B cell (primary cell): ENCODE data around the gene GDPD4. TPM values are rescaled to one million over a fixed set of nuclear protein-coding genes. Genes with fewer than 3 reads are reported as not detected.

Experiments used
- ATAC-seq: fragments of 200-7000 bp; cut with Tn5 transposase; one replicate; pipeline ENCODE4 v1.10.0; 2021; ENCODE audit warnings: low read depth, mild to moderate bottlenecking, moderate number of reproducible peaks, moderate library complexity
- CTCF ChIA-PET: fragments of 350-600 bp; sonication (Branson Sonifier 250); formaldehyde crosslinking; loops from one replicate; lab custom pipeline; 2021; ENCODE audit warnings: antibody characterized with exemption, inconsistent platforms; lab: Charles Lee
- POLR2A ChIA-PET: fragments of 350-600 bp; sonication (Branson Sonifier 250); formaldehyde crosslinking; loops from one replicate; lab custom pipeline; 2021; ENCODE audit warnings: antibody characterized with exemption; lab: Charles Lee
- DNase-seq: peaks from one replicate; pipeline ENCODE4 v3.0.0; 2013
- H2AFZ ChIP-seq: 2 replicates; pipeline ENCODE4 v1.6.1; 2012; ENCODE audit warnings: mild to moderate bottlenecking, low read depth, low read length; ENCODE audit not compliant: insufficient read depth, poor library complexity, severe bottlenecking
- H3K27ac ChIP-seq, 2 donors: 1 replicate in 1 of 2; 2 replicates in 1 of 2; pipeline ENCODE4 v1.5.1; 2012 to 2013; ENCODE audit warnings: low read length in 2 of 2, mild to moderate bottlenecking in 2 of 2, moderate library complexity in 1 of 2
- H3K27me3 ChIP-seq, 4 experiments: fragments of 200-600 bp in 1 of 4; sonication (generic) in 1 of 4; replicated peaks in 1 of 4; 1 replicate in 2 of 4; 2 replicates in 2 of 4; pipeline versions ENCODE4 v1.6.1 to v1.7.0; 2013 to 2016; ENCODE audit warnings: low read length in 3 of 4, mild to moderate bottlenecking in 2 of 4, mixed read lengths in 1 of 4, moderate library complexity in 1 of 4; ENCODE audit not compliant: insufficient read depth in 4 of 4, control insufficient read depth in 3 of 4; ENCODE audit errors: control extremely low read depth in 1 of 4
- H3K36me3 ChIP-seq, 2 experiments: replicated peaks in 1 of 2; 1 replicate in 1 of 2; 2 replicates in 1 of 2; pipeline versions ENCODE4 v1.6.1 to v1.7.1; 2013; ENCODE audit warnings: low read length in 1 of 2; ENCODE audit not compliant: insufficient read depth in 2 of 2, control insufficient read depth in 1 of 2; ENCODE audit errors: control extremely low read depth in 1 of 2, extremely low read depth in 1 of 2
- H3K4me1 ChIP-seq, 2 donors: fragments of 200-600 bp in 1 of 2; sonication (generic) in 1 of 2; 1 replicate in 1 of 2; 2 replicates in 1 of 2; pipeline versions ENCODE4 v1.5.1 to v1.6.1; 2013 to 2017; ENCODE audit warnings: low read length in 2 of 2; ENCODE audit not compliant: control insufficient read depth in 2 of 2, insufficient read depth in 2 of 2
- H3K4me2 ChIP-seq: replicated peaks from 2 replicates; pipeline ENCODE3; 2012; ENCODE audit warnings: mild to moderate bottlenecking, low read depth, low read length; ENCODE audit not compliant: poor library complexity, severe bottlenecking
- H3K4me3 ChIP-seq, 5 experiments: fragments of 200-600 bp in 1 of 5; sonication (generic) in 1 of 5; 1 replicate in 3 of 5; 2 replicates in 2 of 5; pipeline versions ENCODE4 v1.5.1 to v1.7.0; 2011 to 2016; ENCODE audit warnings: low read length in 4 of 5, mild to moderate bottlenecking in 4 of 5, low read depth in 2 of 5, control low read depth in 1 of 5, moderate library complexity in 1 of 5; ENCODE audit not compliant: insufficient read depth in 1 of 5; ENCODE audit errors: control extremely low read depth in 1 of 5, extremely low read depth in 1 of 5
- H3K79me2 ChIP-seq: fragments of 200-600 bp; sonication (generic); one replicate; pipeline ENCODE4 v1.6.0; 2016; ENCODE audit warnings: low read length; ENCODE audit not compliant: control insufficient read depth, insufficient read depth
- H3K9ac ChIP-seq: fragments of 200-600 bp; sonication (generic); 2 replicates; pipeline ENCODE4 v1.6.1; 2017; ENCODE audit warnings: mild to moderate bottlenecking, low read length, moderate library complexity
- H3K9me3 ChIP-seq, 3 donors: one replicate each; pipeline versions ENCODE4 v1.6.1 to v1.7.1; 2013; ENCODE audit warnings: low read length in 2 of 3; ENCODE audit not compliant: control insufficient read depth in 2 of 3, insufficient read depth in 1 of 3; ENCODE audit errors: control extremely low read depth in 1 of 3
- H4K20me1 ChIP-seq: 2 replicates; pipeline ENCODE4 v1.6.0; 2012; ENCODE audit warnings: mild to moderate bottlenecking, low read length; ENCODE audit not compliant: insufficient read depth, control insufficient read depth, poor library complexity, severe bottlenecking
- H3K27ac Mint-ChIP-seq: one replicate; pipeline ENCODE4 v1.8.0; 2021; ENCODE audit warnings: mixed read lengths
- H3K27me3 Mint-ChIP-seq: one replicate; pipeline ENCODE4 v1.8.0; 2021; ENCODE audit warnings: mixed read lengths
- H3K4me1 Mint-ChIP-seq: one replicate; pipeline ENCODE4 v1.8.0; 2021; ENCODE audit warnings: mixed read lengths
- H3K4me3 Mint-ChIP-seq: one replicate; pipeline ENCODE4 v1.8.0; 2021; ENCODE audit warnings: mixed read lengths
- H3K9me3 Mint-ChIP-seq: one replicate; pipeline ENCODE4 v1.8.0; 2022; ENCODE audit warnings: mixed read lengths; ENCODE audit not compliant: insufficient read depth
- CTCF ChIP-seq: fragments of 200-600 bp; IDR thresholded peaks from one replicate; pipeline ENCODE4 v1.8.0; 2022; ENCODE audit warnings: antibody characterized with exemption, mild to moderate bottlenecking
- EZH2 ChIP-seq: IDR thresholded peaks from 2 replicates; pipeline ENCODE4 v1.6.1; 2012; ENCODE audit warnings: borderline replicate concordance, low read depth, mild to moderate bottlenecking, moderate library complexity, low read length; ENCODE audit not compliant: insufficient read depth, poor library complexity, severe bottlenecking
- WGBS: methylation state at CpG from one replicate; pipeline ENCODE4 v1.1.5; 2013; ENCODE audit warnings: missing lambda C conversion rate; ENCODE audit not compliant: insufficient coverage; 5-methylcytosine and 5-hydroxymethylcytosine counted together
- intact Hi-C: fragments of 100-400 bp; cut with micrococcal nuclease; formaldehyde crosslinking; loops from one replicate; pipeline ENCODE4 v1.10.0; 2022
- polyA plus RNA-seq: library from polyadenylated mRNA; depleted of rRNA; stranded (reverse); fragments of >200 nt; gene quantifications from 2 replicates; pipeline ENCODE4 v1.2.3, GENCODE V29; 2012
- total RNA-seq, 2 donors: library from RNA; stranded (reverse); fragments of 120-200 nt in 1 of 2; gene quantifications; 1 replicate in 1 of 2; 2 replicates in 1 of 2; pipeline versions ENCODE4 v1.2.3 to v1.2.4, GENCODE V29; 2013 to 2022

Gene GDPD4
- total and polyA plus RNA-seq, 2 donors (not counting 1 experiment from before 2014, with no cell fraction given): not detected

GRCh38 chr11:77181226-77181625 is 120.3 kb downstream of the GDPD4 start:
- H3K27me3 Mint-ChIP-seq: no peaks in the 10 kb centered on the region
- intact Hi-C loops: no loop called here
- CTCF ChIA-PET: no interaction called here

GRCh38 chr11:77180346-77180745 is 121.1 kb downstream of the GDPD4 start:
- ATAC-seq: no peak
- H3K27ac ChIP-seq: no peak overlapping the region
- H3K9ac ChIP-seq: no peak overlapping the region
- no peak overlapping the region for H2AFZ ChIP-seq
- no peaks in the 10 kb centered on the region for H3K27me3 ChIP-seq
- H3K4me3 ChIP-seq: no peak overlapping the region
- CTCF ChIA-PET: no interaction called here
- Mint-ChIP-seq H3K9me3 (no peaks in the 10 kb centered on the region), H3K4me1 (peaks cover 13% of the 10 kb centered on the region), H3K27me3 (no peaks in the 10 kb centered on the region), H3K27ac (no peak overlapping the region), H3K4me3 (no peak overlapping the region)
- DNase-seq: no peak
- H4K20me1 ChIP-seq: no peaks in the 10 kb centered on the region
- POLR2A ChIA-PET: no interaction called here
- no peak overlapping the region for H3K4me2 ChIP-seq
- intact Hi-C loops: no loop called here
- no peaks in the 10 kb centered on the region for H3K9me3 ChIP-seq
- WGBS: 90% methylated on average over 11 of the region's 11 CpGs
- H3K36me3 ChIP-seq: no peaks in the 10 kb centered on the region
- TF ChIP-seq CTCF (no peak), EZH2 (no peak)
- H3K4me1 ChIP-seq: peaks cover 0 to 10% of the 10 kb centered on the region in 2 donors
- no peaks in the 10 kb centered on the region for H3K79me2 ChIP-seq

More at GRCh38 chr11:77181226-77181625, 120.3 kb downstream of the GDPD4 start:
- Histone ChIP-seq H2AFZ (no peak overlapping the region), H3K4me2 (no peak overlapping the region), H3K9me3 (no peaks in the 10 kb centered on the region), H3K27me3 (no peaks in the 10 kb centered on the region), H3K36me3 (no peaks in the 10 kb centered on the region), H4K20me1 (no peaks in the 10 kb centered on the region), H3K4me1 (peaks cover 0 to under 1% of the 10 kb centered on the region in 2 donors), H3K79me2 (no peaks in the 10 kb centered on the region), H3K9ac (no peak overlapping the region), H3K27ac (no peak overlapping the region), H3K4me3 (no peak overlapping the region)
- POLR2A ChIA-PET: no interaction called here
- H3K9me3 Mint-ChIP-seq: no peaks in the 10 kb centered on the region
- peaks cover 5% of the 10 kb centered on the region for H3K4me1 Mint-ChIP-seq
- no peak for ATAC-seq
- WGBS: 94% methylated on average over 11 of the region's 11 CpGs
- H3K27ac Mint-ChIP-seq: no peak overlapping the region
- DNase-seq: no peak
- no peak for TF ChIP-seq CTCF
- TF ChIP-seq EZH2: no peak
- H3K4me3 Mint-ChIP-seq: no peak overlapping the region
